Neural crest cell (in vitro differentiated cells): ENCODE measurements around the gene ST6GALNAC1. TPM values are rescaled to one million over a fixed set of nuclear protein-coding genes. Genes with fewer than 3 reads are reported as not detected.
A peak's percentile ranks its signal among the peaks of the same experiment; 100 is the strongest.

ENCODE experiments used
- DNase-seq: peaks from one replicate; pipeline ENCODE4 v3.0.0; 2021; ENCODE audit warnings: low read depth, mixed read lengths, low spot score
- H3K27ac Mint-ChIP-seq: one replicate; pipeline ENCODE4 v1.8.0; 2021; ENCODE audit warnings: mild to moderate bottlenecking, mixed read lengths; ENCODE audit not compliant: unreplicated experiment
- H3K27me3 Mint-ChIP-seq: 2 replicates; pipeline ENCODE4 v1.8.0; 2021; ENCODE audit warnings: low read depth, mild to moderate bottlenecking, mixed read lengths
- H3K36me3 Mint-ChIP-seq: 2 replicates; pipeline ENCODE4 v1.8.0; 2021; ENCODE audit warnings: low read depth, mild to moderate bottlenecking, mixed read lengths
- H3K4me1 Mint-ChIP-seq: 2 replicates; pipeline ENCODE4 v1.8.0; 2021; ENCODE audit warnings: mixed read lengths
- H3K4me3 Mint-ChIP-seq: one replicate; pipeline ENCODE4 v1.8.0; 2021; ENCODE audit warnings: mild to moderate bottlenecking, mixed read lengths
- H3K9me3 Mint-ChIP-seq: 2 replicates; pipeline ENCODE4 v1.8.0; 2021; ENCODE audit warnings: mixed read lengths
- CTCF ChIP-seq: fragments of 200-600 bp; sonication (generic); conservative IDR thresholded peaks from 2 replicates; pipeline ENCODE4 v1.5.0; 2021; ENCODE audit warnings: antibody characterized with exemption, mild to moderate bottlenecking
- total RNA-seq: library from RNA; stranded (reverse); gene quantifications from 2 replicates; pipeline ENCODE4 v1.2.1, GENCODE V29; 2021

ST6GALNAC1 gene
- total RNA-seq, 1 donor from 2014 or later: not detected

- peaks cover 12% of the 10 kb centered on the region for H3K27me3 Mint-ChIP-seq
- H3K4me1 Mint-ChIP-seq: peaks cover 46% of the 10 kb centered on the region
- H3K4me3 Mint-ChIP-seq: peak overlapping the region; percentile 27
- no peaks in the 10 kb centered on the region for H3K36me3 Mint-ChIP-seq
- no peaks in the 10 kb centered on the region for H3K9me3 Mint-ChIP-seq
- no peak overlapping the region for H3K27ac Mint-ChIP-seq
- DNase-seq: no peak
- TF ChIP-seq CTCF: no peak
Observed at GRCh38 chr17:76577876-76578275, 65.7 kb downstream of the ST6GALNAC1 start.

GRCh38 chr17:76576189-76576588 lies 67.4 kb downstream of the ST6GALNAC1 start:
- Mint-ChIP-seq H3K36me3 (no peaks in the 10 kb centered on the region), H3K4me3 (no peak overlapping the region), H3K27ac (peak overlapping the region; percentile 95), H3K9me3 (no peaks in the 10 kb centered on the region), H3K27me3 (peaks cover 5% of the 10 kb centered on the region), H3K4me1 (peaks cover 41% of the 10 kb centered on the region)
- DNase-seq: no peak
- no peak for TF ChIP-seq CTCF

- Mint-ChIP-seq H3K4me1 (peaks cover 44% of the 10 kb centered on the region), H3K9me3 (no peaks in the 10 kb centered on the region), H3K27ac (peak overlapping the region; percentile 95), H3K27me3 (no peaks in the 10 kb centered on the region), H3K4me3 (peak overlapping the region; percentile 74), H3K36me3 (no peaks in the 10 kb centered on the region)
- DNase-seq: peak; percentile 42
- no peak for TF ChIP-seq CTCF
Observed at GRCh38 chr17:76575570-76575969, 68.0 kb downstream of the ST6GALNAC1 start.

Other genes with a start within 250 kb of the ST6GALNAC1 start
- 70.0 and 71.4 TPM in 2 replicates for gene UBE2O, start 190.6 kb downstream of the ST6GALNAC1 start, total RNA-seq
- 0.39 TPM in 1 of 2 replicates, not detected in the other for gene AANAT, start 176.2 kb downstream of the ST6GALNAC1 start, total RNA-seq
- gene RHBDF2, start 142.3 kb downstream of the ST6GALNAC1 start, total RNA-seq: 2.0 and 3.6 TPM in 2 replicates
- 8.6 and 8.7 TPM in 2 replicates for gene CYGB, start 106.0 kb downstream of the ST6GALNAC1 start, total RNA-seq
- 0.41 and 0.75 TPM in 2 replicates for gene PRCD, start 103.7 kb downstream of the ST6GALNAC1 start, total RNA-seq
- gene ST6GALNAC2, start 57.9 kb downstream of the ST6GALNAC1 start, total RNA-seq: 4.5 and 5.1 TPM in 2 replicates
- gene MXRA7, start 67.2 kb upstream of the ST6GALNAC1 start, total RNA-seq: 46.1 and 54.0 TPM in 2 replicates
- gene JMJD6, start 82.8 kb upstream of the ST6GALNAC1 start, total RNA-seq: 25.1 and 29.0 TPM in 2 replicates
- gene METTL23, start 83.1 kb upstream of the ST6GALNAC1 start, total RNA-seq: 28.7 and 32.3 TPM in 2 replicates
- gene SRSF2, start 93.6 kb upstream of the ST6GALNAC1 start, total RNA-seq: 425 and 453 TPM in 2 replicates
- gene MFSD11, start 94.4 kb upstream of the ST6GALNAC1 start, total RNA-seq: 29.6 and 31.6 TPM in 2 replicates
- gene MGAT5B, start 224.6 kb upstream of the ST6GALNAC1 start, total RNA-seq: 14.3 and 14.6 TPM in 2 replicates